GM12878 (cell line): ENCODE measurements around the gene TSBP1.

ENCODE experiments used
- CTCF ChIP-seq, 3 experiments: IDR thresholded peaks in 2 of 3; conservative IDR thresholded peaks in 1 of 3; 2 replicates each; pipeline ENCODE4 v1.5.1; 2011; ENCODE audit warnings: low read depth in 3 of 3, low read length in 3 of 3, mild to moderate bottlenecking in 3 of 3, control low read depth in 2 of 3, moderate library complexity in 2 of 3, inconsistent platforms in 1 of 3, mixed read lengths in 1 of 3; ENCODE audit not compliant: control insufficient read depth in 2 of 3, insufficient read depth in 1 of 3; ENCODE audit errors: extremely low read depth in 1 of 3
- POLR2AphosphoS5 ChIP-seq: IDR thresholded peaks from 2 replicates; pipeline ENCODE4 v1.6.1; 2011; ENCODE audit warnings: mild to moderate bottlenecking, low read length, inconsistent platforms
- SMC3 ChIP-seq: IDR thresholded peaks from 2 replicates; pipeline ENCODE4 v1.6.1; 2011; ENCODE audit warnings: low read length, improper control_type of control experiment, borderline replicate concordance
- YY1 ChIP-seq: IDR thresholded peaks from 2 replicates; pipeline ENCODE4 v1.6.1; 2011; ENCODE audit warnings: low read depth, mild to moderate bottlenecking, low read length

- TF ChIP-seq SMC3: no peak
- TF ChIP-seq CTCF (IDR thresholded peaks at IDR 0.05 in 2 of 3, conservative IDR thresholded peaks at IDR 0.05 in 1 of 3; ENCODE audit: control insufficient read depth in 2 of 3, extremely low read depth in 1 of 3, insufficient read depth in 1 of 3, low read depth in 3 of 3, low read length in 3 of 3): no peak
- no peak for TF ChIP-seq YY1
- TF ChIP-seq POLR2AphosphoS5: no peak
Observed at GRCh38 chr6:32313964-32314363, 57.7 kb downstream of the TSBP1 start.
